Astrocyte of the cerebellum (primary cell): ENCODE data around the gene PRKCG.

Experiments
- DNase-seq: peaks from one replicate; pipeline ENCODE4 v3.0.0-alpha.2; 2011; ENCODE audit warnings: low read depth
- H3K4me3 ChIP-seq: 2 replicates; pipeline ENCODE4 v1.5.1; 2011; ENCODE audit warnings: mild to moderate bottlenecking, low read depth, low read length, moderate library complexity
- in situ Hi-C: cut with HindIII; loops from 2 replicates; pipeline ENCODE4 v1.10.0; 2017; ENCODE audit warnings: low sequenced_read_pairs
- TF ChIP-seq, protein P1 (sequence below): IDR thresholded peaks from 2 replicates; pipeline ENCODE4 v1.5.1; 2012; ENCODE audit warnings: low read length, low read depth, moderate library complexity, mild to moderate bottlenecking; ENCODE audit errors: missing control alignments

The PRKCG gene

DNA sequence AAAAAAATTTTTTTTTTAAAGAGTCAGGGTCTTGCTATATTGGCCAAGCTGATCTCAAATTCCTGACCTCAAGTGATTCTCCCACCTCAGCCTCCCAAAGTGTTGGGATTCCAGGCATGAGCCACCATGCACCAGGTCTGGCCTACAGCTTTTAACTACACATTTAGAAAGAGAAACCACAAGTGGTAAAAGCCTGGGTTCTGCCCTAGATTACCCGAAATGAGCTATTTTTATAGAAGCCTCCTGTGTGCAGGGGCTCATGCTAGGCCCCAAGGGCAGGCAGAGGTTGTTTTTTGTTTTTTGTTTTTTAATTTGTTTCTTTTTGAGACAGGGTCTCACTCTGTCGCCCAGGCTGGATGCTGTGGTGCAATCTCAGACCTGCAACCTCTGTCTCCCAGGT is 28.3 kb upstream of the PRKCG start:
- H3K4me3 ChIP-seq, result no peak overlapping the region
- in situ Hi-C loops, result no loop called here
- TF ChIP-seq, protein P1, sequence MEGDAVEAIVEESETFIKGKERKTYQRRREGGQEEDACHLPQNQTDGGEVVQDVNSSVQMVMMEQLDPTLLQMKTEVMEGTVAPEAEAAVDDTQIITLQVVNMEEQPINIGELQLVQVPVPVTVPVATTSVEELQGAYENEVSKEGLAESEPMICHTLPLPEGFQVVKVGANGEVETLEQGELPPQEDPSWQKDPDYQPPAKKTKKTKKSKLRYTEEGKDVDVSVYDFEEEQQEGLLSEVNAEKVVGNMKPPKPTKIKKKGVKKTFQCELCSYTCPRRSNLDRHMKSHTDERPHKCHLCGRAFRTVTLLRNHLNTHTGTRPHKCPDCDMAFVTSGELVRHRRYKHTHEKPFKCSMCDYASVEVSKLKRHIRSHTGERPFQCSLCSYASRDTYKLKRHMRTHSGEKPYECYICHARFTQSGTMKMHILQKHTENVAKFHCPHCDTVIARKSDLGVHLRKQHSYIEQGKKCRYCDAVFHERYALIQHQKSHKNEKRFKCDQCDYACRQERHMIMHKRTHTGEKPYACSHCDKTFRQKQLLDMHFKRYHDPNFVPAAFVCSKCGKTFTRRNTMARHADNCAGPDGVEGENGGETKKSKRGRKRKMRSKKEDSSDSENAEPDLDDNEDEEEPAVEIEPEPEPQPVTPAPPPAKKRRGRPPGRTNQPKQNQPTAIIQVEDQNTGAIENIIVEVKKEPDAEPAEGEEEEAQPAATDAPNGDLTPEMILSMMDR, result no peak
- DNase-seq, result no peak

DNA sequence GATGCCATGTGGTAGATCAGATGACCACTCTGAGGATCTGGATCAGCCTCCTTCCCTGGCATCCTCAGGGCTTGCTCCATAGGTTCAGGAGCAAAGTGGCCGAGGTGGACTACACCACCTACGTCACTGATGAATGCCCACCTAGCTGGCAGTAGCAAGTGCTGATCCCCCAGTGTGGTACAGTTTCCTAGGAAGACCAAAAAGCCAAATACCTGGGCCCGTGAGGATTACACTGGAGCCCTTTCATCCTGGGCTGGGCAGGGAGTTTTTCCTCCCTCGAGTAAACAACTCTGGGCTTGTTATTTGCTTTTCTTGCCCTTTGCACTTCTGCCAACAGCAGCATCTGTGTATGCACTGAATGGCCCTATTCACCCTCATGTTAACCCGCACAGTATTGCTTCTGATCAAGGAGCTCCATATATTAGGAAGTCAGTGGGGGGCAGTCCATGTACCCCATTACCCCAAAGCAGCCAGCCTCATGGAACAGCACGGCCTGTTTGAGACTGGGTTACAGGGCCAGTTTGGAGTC is 17.6 kb upstream of the PRKCG start:
- TF ChIP-seq, protein P1, result no peak
- DNase-seq, result no peak
- H3K4me3 ChIP-seq, result no peak overlapping the region
- in situ Hi-C loops, result no loop called here

DNA sequence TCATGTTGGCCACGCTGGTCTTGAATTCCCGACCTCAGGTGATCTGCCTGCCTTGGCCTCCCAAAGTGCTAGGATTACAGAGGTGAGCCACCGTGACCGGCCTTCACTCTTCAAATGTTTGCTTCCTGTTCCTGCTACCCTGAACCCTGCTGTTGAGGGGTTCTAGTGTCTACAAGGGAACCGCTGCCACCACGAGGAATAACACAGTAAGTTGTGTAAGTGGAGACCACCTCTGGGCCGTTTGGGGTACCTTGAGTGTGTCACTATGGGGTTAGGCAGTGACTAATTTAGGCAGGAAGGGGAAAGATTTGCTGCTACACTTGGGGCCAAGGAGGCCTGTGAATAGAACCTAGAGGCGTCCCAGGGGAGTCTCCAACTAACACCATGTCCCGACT is 16.5 kb upstream of the PRKCG start:
- in situ Hi-C loops, result no loop called here
- DNase-seq, result no peak
- peak overlapping the region; percentile 40 for H3K4me3 ChIP-seq
- TF ChIP-seq, protein P1, result no peak

DNA sequence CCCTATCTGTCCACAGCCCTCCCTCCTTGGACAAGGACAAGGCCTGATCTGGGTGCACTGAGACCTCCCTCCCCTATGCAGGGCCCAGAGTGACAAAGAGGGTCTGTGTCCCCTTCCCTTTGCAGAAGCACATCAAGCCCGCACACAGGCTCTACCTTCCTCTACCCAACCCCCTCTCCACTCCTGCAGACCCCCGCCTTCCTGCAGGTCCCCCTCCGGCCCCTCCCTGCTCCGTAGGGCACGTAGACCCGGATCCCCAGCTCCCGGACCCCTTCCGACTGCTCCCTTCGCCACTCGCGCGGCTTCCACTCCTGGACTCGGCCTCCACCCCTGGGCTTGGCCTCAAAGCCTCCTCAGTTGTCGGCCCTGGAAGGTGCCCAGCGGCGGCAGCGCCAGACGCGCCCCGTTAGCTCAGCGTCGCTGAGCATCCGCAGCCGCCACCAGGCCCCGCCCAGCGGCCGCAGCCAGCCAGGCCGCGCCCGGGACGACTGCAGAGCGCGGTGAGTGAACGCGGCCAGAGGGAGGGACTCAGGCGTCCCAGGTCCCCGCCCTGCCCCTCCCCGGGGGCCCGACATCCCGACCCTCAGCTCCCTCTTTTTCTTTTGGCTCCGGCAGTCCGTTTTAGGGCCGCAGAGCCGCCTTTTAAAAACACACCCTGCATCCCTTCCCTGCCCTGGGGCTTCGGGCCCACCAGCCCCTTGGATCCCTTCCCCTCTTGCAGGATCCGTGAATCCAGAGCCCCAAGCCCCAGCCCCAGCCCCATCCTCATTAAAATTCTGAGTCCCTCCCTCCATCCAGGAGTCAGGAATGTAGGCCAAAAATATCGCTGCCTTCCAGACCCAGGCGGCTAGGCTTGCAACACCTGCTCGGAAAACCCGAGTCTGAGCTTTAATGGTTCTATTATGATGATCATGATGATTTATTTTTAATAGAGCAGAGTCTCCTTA is 15.8 kb upstream of the PRKCG start:
- peak overlapping the region; percentile 40 for H3K4me3 ChIP-seq
- in situ Hi-C loops, result no loop called here
- TF ChIP-seq, protein P1, result no peak
- no peak for DNase-seq

DNA sequence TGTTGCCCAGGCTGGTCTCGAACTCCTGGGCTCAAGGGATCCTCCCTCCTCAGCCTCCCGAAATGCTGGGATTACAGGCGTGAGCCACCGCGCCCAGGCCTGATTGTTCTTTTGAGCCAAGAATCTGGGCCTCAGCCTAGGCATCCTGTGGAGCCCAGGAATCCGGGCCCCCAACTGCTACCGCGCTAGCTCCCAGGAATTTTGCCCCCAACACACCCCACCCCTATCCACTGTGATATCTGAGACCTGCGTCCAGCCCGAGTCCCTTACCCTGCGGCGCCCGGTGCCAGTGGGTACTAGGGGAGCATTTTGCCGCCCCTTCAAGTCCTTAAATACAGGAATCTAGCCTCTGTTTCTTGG is 15.2 kb upstream of the PRKCG start:
- TF ChIP-seq, protein P1, result no peak
- in situ Hi-C loops, result no loop called here
- no peak for DNase-seq
- peak overlapping the region; percentile 40 for H3K4me3 ChIP-seq

DNA sequence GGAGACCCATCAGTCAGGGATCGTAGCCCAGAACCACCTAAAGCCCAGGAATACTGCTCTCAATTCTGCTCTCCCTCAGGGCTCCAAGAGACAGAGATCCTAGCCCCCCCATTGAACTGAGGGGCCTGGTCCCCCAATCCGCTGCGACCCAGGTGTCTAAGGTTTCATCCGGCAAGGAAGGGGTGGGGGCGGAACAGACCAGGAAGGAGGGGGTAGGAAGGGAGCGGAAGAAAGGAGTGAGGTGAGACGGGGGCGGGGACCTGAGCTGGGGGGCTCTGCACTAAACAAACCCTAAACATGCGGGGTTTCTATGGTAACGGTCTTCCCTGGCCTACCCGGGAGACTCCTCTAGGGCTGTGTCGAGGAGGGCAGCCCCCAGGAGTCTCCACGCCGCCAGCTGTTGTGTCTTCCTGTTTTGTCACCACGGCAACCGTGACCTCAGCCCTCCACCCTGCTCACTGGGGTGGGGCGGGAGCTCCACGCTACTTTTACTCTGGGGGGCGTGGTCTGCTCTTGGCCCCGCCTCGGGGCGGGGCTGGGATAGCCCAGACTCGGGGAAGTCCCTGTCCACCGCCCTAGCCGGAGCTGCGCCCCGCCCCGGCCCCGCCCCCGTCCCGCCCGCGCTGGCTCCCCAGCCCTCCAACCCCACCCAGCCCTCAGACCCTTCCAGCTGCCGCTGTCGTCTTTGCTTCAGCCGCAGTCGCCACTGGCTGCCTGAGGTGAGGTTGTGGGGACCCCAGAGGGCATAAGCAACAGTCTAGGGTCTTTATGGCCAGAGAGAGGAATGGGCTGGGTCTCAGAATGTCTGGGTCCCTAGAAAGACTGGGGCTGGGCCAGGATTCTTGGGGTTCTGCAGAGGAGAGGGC is 14.5 kb upstream of the PRKCG start, which contains the start of gene MYADM:
Gene MYADM (plus strand): TSS at position 659 of the 866 bp plus-strand sequence. CDS start 5,647 bp downstream, outside the sequence.
- peak within 1 kb of the TSS; percentile 71 for H3K4me3 ChIP-seq
- DNase-seq, result peak; percentile 98
- in situ Hi-C loops, result no loop called here
- TF ChIP-seq, protein P1, result no peak
